ENCODE results near the gene TTC39A. TPM values are rescaled to one million over a fixed set of nuclear protein-coding genes. Genes with fewer than 3 reads are reported as not detected.

Gene TTC39A
- total and polyA plus RNA-seq, 2 donors (not counting 1 experiment from before 2014, with no cell fraction given), result not detected

- Histone ChIP-seq H4K20me1 (ENCODE audit: control insufficient read depth, insufficient read depth, low read length, poor library complexity, severe bottlenecking) (peaks cover 49% of the 10 kb centered on the region), H3K4me3 (ENCODE audit: control extremely low read depth in 1 of 5, extremely low read depth in 1 of 5, insufficient read depth in 1 of 5, low read depth in 2 of 5, low read length in 4 of 5) (no peak overlapping the region), H3K4me1 (ENCODE audit: control insufficient read depth in 2 of 2, insufficient read depth in 2 of 2, low read length in 2 of 2) (peaks cover 5 to 11% of the 10 kb centered on the region in 2 donors), H3K36me3 (replicated peaks in 1 of 2; ENCODE audit: control extremely low read depth in 1 of 2, control insufficient read depth in 1 of 2, extremely low read depth in 1 of 2, insufficient read depth in 2 of 2, low read length in 1 of 2) (peaks cover 0 to 2% of the 10 kb centered on the region in 2 experiments), H3K79me2 (ENCODE audit: control insufficient read depth, insufficient read depth, low read length) (peaks cover 93% of the 10 kb centered on the region), H3K9ac (ENCODE audit: low read length) (no peak overlapping the region), H3K27ac (ENCODE audit: low read length in 2 of 2) (no peak overlapping the region), H3K27me3 (replicated peaks in 1 of 4; ENCODE audit: control extremely low read depth in 1 of 4, control insufficient read depth in 3 of 4, insufficient read depth in 4 of 4, low read length in 3 of 4) (no peaks in the 10 kb centered on the region), H2AFZ (ENCODE audit: insufficient read depth, low read depth, low read length, poor library complexity, severe bottlenecking) (no peak overlapping the region), H3K9me3 (ENCODE audit: control extremely low read depth in 1 of 3, control insufficient read depth in 2 of 3, insufficient read depth in 1 of 3, low read length in 2 of 3) (no peaks in the 10 kb centered on the region), H3K4me2 (replicated peaks; ENCODE audit: low read depth, low read length, poor library complexity, severe bottlenecking) (no peak overlapping the region)
- DNase-seq, result no peak
- Mint-ChIP-seq H3K4me3 (no peak overlapping the region), H3K27ac (no peak overlapping the region), H3K4me1 (peaks cover 31% of the 10 kb centered on the region), H3K27me3 (no peaks in the 10 kb centered on the region), H3K9me3 (ENCODE audit: insufficient read depth) (no peaks in the 10 kb centered on the region)
- POLR2A ChIA-PET, result no interaction called here
- intact Hi-C loops (cut with micrococcal nuclease), result no loop called here
- ATAC-seq (ENCODE audit: low read depth), result no peak
- CTCF ChIA-PET, result no interaction called here
- WGBS (ENCODE audit: insufficient coverage), result no CpG with 5 or more reads among the region's 4 CpGs
- TF ChIP-seq EZH2 (IDR thresholded peaks at IDR 0.05; ENCODE audit: borderline replicate concordance, insufficient read depth, low read depth, low read length, poor library complexity, severe bottlenecking) (no peak), CTCF (IDR thresholded peaks at IDR 0.05) (no peak)
Measured at GRCh38 chr1:51242546-51242945, 87.8 kb downstream of the TTC39A start.

GRCh38 chr1:51241119-51241518 is 89.2 kb downstream of the TTC39A start:
- Histone ChIP-seq H3K9me3 (ENCODE audit: control extremely low read depth in 1 of 3, control insufficient read depth in 2 of 3, insufficient read depth in 1 of 3, low read length in 2 of 3) (no peaks in the 10 kb centered on the region), H3K4me3 (ENCODE audit: control extremely low read depth in 1 of 5, extremely low read depth in 1 of 5, insufficient read depth in 1 of 5, low read depth in 2 of 5, low read length in 4 of 5) (no peak overlapping the region), H3K27me3 (replicated peaks in 1 of 4; ENCODE audit: control extremely low read depth in 1 of 4, control insufficient read depth in 3 of 4, insufficient read depth in 4 of 4, low read length in 3 of 4) (no peaks in the 10 kb centered on the region), H3K79me2 (ENCODE audit: control insufficient read depth, insufficient read depth, low read length) (peaks cover 91% of the 10 kb centered on the region), H3K4me2 (replicated peaks; ENCODE audit: low read depth, low read length, poor library complexity, severe bottlenecking) (no peak overlapping the region), H3K4me1 (ENCODE audit: control insufficient read depth in 2 of 2, insufficient read depth in 2 of 2, low read length in 2 of 2) (peaks cover 11 to 15% of the 10 kb centered on the region in 2 donors), H3K36me3 (replicated peaks in 1 of 2; ENCODE audit: control extremely low read depth in 1 of 2, control insufficient read depth in 1 of 2, extremely low read depth in 1 of 2, insufficient read depth in 2 of 2, low read length in 1 of 2) (peaks cover 0 to 2% of the 10 kb centered on the region in 2 experiments), H4K20me1 (ENCODE audit: control insufficient read depth, insufficient read depth, low read length, poor library complexity, severe bottlenecking) (peaks cover 42% of the 10 kb centered on the region), H3K9ac (ENCODE audit: low read length) (no peak overlapping the region), H3K27ac (ENCODE audit: low read length in 2 of 2) (no peak overlapping the region), H2AFZ (ENCODE audit: insufficient read depth, low read depth, low read length, poor library complexity, severe bottlenecking) (no peak overlapping the region)
- Mint-ChIP-seq H3K4me1 (peaks cover 18% of the 10 kb centered on the region), H3K27me3 (no peaks in the 10 kb centered on the region), H3K9me3 (ENCODE audit: insufficient read depth) (no peaks in the 10 kb centered on the region), H3K4me3 (no peak overlapping the region), H3K27ac (no peak overlapping the region)
- WGBS (ENCODE audit: insufficient coverage), result no CpG with 5 or more reads among the region's 1 CpG
- intact Hi-C loops (cut with micrococcal nuclease), result no loop called here
- ATAC-seq (ENCODE audit: low read depth) (no peak), DNase-seq (no peak)
- POLR2A ChIA-PET, result no interaction called here
- CTCF ChIA-PET, result interaction anchor here (1.5 kb wide), 1 partner anchor 50 kb away, joined by 4 read pairs; no protein-coding TSS in a partner anchor
- no peak for TF ChIP-seq CTCF (IDR thresholded peaks at IDR 0.05)
- no peak for TF ChIP-seq EZH2 (IDR thresholded peaks at IDR 0.05; ENCODE audit: borderline replicate concordance, insufficient read depth, low read depth, low read length, poor library complexity, severe bottlenecking)
